ENCODE measurements around the gene CATSPER4.
A peak's percentile ranks its signal among the peaks of the same experiment; 100 is the strongest.

Gene CATSPER4

GRCh38 chr1:26164861-26165842 lies 25.2 kb upstream of the CATSPER4 start:
- no peak for DNase-seq (ENCODE audit: low spot score)

- DNase-seq (ENCODE audit: low spot score): no peak
Measured at GRCh38 chr1:26166719-26167281, 23.6 kb upstream of the CATSPER4 start.

- DNase-seq (ENCODE audit: low spot score): peak; percentile 18
Measured at GRCh38 chr1:26168410-26169197, 21.8 kb upstream of the CATSPER4 start, which contains the start of gene C1orf232. C1orf232 (minus strand) TSS chr1:26168963; CDS start chr1:26168499, 464 bp downstream.

- no peak for DNase-seq (ENCODE audit: low spot score)
Measured at GRCh38 chr1:26169198-26169554, 21.2 kb upstream of the CATSPER4 start.

GRCh38 chr1:26169669-26170471 lies 20.5 kb upstream of the CATSPER4 start, which contains the start of gene ZNF593:
ZNF593 (plus strand) TSS chr1:26169908; CDS start chr1:26169984, 76 bp downstream.
- peak; percentile 83 for DNase-seq (ENCODE audit: low spot score)

DNA sequence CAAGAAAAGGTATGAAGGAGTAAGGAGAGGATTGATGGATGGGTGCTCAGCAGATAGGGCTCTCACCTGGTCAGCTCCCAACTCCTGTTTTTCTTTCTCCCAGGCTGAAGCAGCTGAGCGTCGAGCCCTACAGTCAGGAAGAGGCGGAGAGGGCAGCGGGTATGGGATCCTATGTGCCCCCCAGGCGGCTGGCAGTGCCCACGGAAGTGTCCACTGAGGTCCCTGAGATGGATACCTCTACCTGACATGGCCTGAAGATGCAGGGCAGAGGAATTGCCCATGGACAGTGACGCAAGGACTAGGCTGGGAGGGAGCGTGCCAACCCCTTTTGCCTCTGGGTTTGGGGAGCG lies 20.0 kb upstream of the CATSPER4 start:
- no peak for DNase-seq (ENCODE audit: low spot score)

GRCh38 chr1:26171084-26172072 lies 19.0 kb upstream of the CATSPER4 start, which contains the start of gene ZNF593OS:
ZNF593OS (minus strand) TSS chr1:26171832; CDS start chr1:26171661, 171 bp downstream.
- no peak for DNase-seq (ENCODE audit: low spot score)

DNA sequence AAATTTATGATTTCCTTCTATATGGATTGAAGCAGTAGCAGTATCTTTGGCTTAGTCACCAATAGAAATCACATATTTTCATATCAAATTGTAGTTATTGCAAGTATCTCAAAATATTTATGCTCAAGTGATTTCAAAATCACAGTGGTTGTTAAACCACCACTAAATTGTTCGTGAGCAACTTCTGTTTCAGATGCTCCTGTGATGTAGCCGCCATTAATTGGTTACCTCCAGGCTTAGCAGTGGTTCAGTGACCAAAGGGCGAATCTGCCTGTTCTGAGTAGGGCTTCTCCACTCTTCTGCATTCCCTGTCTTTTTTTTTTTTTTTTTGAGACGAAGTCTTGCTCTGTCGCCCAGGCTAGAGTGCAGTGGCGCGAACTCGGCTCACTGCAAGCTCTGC lies 15.1 kb upstream of the CATSPER4 start:
- DNase-seq (ENCODE audit: low spot score): no peak

DNA sequence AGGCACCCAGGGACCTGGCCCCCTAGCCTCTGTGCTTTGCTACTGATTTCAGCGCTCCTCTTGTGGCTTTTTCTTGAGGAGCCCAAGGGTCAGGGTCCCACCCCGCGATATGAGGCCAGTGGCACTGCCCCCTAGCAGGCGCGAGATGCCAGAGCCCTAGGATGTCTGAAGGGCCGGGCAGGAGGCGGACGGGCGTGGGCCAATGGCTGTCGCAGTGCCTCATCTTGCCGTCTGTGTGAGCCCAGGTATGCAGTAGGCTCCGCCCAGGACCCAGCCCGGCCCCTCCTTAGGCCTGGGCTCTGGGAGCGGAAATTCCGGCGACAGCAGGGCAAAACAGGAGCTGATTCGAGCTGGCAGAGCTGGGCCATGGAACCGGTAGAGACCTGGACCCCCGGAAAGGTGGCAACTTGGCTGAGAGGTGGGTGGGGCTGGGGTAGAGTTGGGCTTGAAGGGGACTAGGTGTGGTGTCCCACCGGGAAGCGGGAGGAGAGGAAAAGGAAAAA lies 13.2 kb upstream of the CATSPER4 start, which contains the start of gene CNKSR1:
CNKSR1 (plus strand) TSS at position 310 of the 503 bp plus-strand sequence; CDS start at position 367, 57 bp downstream.
- DNase-seq (ENCODE audit: low spot score): no peak

DNA sequence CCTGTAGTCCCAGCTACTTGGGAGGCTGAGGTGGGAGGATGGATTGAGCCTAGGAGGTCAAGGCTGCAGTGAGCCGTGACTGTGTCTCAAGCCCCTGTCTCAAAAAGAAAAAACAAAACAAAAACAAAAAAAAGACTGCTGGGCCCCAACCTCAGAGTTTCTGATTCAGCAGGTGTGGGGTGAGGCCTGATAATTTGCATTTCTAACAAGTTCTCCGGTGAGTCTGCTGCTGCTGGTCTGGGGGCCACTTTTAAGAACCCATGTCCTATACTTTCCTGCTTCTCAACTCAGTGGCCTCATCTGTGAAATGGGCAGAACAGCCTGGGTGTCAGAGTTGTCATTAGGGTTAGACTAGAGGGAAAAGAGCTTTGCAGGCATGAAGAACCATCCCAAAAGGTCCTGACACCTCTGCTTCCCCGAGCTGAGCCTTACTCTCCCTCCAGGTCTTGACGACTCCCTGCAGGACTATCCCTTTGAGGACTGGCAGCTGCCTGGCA lies 10.3 kb upstream of the CATSPER4 start:
- no peak for DNase-seq (ENCODE audit: low spot score)

DNA sequence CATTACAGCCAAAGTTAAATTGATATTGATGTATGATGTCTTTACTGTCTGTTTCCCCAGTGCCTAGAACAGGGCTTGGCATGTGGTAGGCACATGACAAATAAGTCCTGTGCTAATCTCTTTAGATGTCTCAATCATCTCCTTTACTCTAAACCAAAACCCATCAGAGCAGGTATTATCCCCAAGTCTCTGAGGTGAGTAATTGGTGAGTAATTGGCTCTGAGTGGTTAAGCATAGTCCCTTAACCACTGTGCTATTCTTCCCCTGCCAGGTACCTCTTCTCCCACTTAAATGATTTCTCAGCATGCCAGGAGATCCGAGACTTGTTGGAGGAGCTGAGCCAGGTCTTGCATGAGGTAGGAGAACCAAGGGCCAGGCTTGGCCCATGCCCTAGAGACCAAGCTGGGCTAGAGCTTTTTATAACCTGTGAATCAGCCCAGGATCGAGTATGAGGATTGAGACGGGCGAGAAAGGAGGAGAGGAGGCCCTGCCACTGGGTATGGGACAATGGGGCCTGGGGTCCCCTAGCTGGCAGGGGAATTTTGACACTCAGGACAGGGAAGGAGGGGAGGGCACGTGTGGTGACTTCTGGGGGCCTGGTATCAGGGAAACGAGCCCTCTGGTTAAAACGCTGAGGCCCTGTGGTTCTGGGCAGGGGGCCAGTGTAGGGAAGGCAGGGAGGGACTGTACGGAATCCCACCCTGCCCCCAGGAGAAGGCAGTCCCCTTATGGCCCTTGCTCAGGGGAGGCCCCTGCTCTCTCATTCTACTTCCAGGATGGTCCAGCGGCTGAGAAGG lies 8.6 kb upstream of the CATSPER4 start:
- no peak for DNase-seq (ENCODE audit: low spot score)

DNA sequence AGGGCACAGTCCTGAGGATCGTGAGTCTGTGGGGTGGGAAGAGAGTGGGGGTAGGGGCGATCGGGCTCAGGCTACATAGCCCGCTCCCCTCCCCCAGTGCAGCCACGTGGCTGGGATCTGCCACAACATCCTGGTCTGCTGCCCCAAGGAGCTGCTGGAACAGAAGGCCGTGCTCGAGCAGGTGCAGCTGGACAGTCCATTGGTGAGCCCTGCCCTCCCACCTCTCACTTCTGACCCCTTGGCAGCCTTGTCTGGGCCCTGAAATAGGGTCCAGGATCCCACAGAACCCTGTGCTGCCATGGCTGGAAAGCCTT lies 8.1 kb upstream of the CATSPER4 start:
- DNase-seq (ENCODE audit: low spot score): no peak

- no peak for DNase-seq (ENCODE audit: low spot score)
Measured at GRCh38 chr1:26184086-26184485, 6.3 kb upstream of the CATSPER4 start.

DNA sequence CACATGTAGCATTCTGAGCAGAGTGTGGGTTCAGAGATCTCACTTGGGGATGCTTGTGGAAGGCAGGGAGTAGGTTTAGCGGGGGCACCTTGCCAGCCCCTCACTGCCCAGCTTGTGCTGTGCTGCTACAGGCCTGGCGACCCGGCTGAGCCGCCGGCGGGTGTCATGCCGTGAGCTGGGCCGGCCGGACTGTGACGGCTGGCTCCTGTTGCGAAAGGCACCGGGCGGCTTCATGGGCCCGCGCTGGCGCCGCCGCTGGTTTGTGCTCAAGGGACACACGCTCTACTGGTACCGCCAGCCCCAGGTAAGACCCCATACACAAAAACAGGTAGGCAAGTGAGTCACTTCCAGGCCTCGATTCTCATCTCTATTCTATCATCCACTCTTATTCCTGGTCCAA lies 5.5 kb upstream of the CATSPER4 start:
- no peak for DNase-seq (ENCODE audit: low spot score)

GRCh38 chr1:26187882-26188281 lies 2.5 kb upstream of the CATSPER4 start:
- DNase-seq (ENCODE audit: low spot score): no peak

DNA sequence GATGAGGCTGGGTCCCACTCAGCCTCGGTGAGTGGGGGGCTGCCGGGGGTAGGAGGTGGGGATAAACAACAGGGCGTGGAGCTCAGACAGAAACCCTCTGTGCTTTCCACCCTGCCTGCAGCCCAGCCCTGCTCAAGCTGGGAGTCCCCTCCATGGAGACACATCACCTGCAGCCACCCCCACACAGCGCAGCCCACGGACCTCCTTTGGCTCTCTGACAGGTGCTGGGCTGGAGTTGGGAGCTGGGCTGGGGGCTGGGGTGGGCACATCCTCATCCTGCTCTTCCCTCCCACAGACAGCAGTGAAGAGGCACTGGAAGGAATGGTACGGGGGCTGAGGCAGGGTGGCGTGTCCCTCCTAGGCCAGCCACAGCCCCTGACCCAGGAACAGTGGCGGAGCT lies 1.9 kb upstream of the CATSPER4 start:
- no peak for DNase-seq (ENCODE audit: low spot score)

GRCh38 chr1:26189331-26189730 lies 1.1 kb upstream of the CATSPER4 start:
- DNase-seq (ENCODE audit: low spot score): no peak

DNA sequence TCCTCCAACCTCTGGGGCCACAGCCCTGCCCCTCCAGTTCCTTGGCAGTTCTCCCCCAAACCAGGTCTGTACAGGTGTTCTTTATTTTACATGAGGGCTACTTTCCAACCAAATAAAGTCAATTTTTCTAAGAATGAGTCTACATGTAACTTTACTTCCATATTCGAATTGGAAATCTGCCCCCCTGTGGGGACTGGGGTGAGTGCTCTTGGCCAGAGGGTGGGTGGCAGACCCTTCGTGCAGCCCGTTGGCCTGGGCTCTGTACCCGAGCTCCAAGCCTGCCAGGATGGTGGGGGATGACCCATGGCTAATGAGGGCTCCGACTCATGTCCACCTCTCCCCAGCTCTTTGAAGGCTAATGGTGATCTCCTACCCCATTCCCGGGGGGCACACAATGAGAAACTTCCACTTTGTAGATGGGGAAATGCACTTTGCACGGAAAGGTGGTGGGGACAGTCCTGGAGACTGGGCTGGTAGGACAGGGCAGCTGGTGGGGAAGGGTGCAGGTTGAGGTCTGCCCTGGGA lies 589 bp upstream of the CATSPER4 start:
- DNase-seq (ENCODE audit: low spot score): no peak

GRCh38 chr1:26191739-26192138 lies 1.3 kb downstream of the CATSPER4 start:
- no peak for DNase-seq (ENCODE audit: low spot score)
